Endodermal cell (in vitro differentiated cells): ENCODE data around the gene TFEB. TPM values are rescaled to one million over a fixed set of nuclear protein-coding genes. Genes with fewer than 3 reads are reported as not detected.

Experiments used
- DNase-seq: peaks from one replicate; pipeline ENCODE4 v3.0.0-alpha.2; 2017
- H3K27ac ChIP-seq: 2 replicates; pipeline ENCODE4 v1.5.1; 2013; ENCODE audit warnings: mild to moderate bottlenecking, low read depth, low read length, moderate library complexity
- H3K27me3 ChIP-seq: 2 replicates; pipeline ENCODE4 v1.6.1; 2013; ENCODE audit warnings: mild to moderate bottlenecking, low read length, moderate library complexity; ENCODE audit not compliant: insufficient read depth, control insufficient read depth, poor library complexity, severe bottlenecking
- H3K36me3 ChIP-seq: 2 replicates; pipeline ENCODE4 v1.7.0; 2013; ENCODE audit warnings: mild to moderate bottlenecking, low read length, moderate library complexity; ENCODE audit not compliant: control insufficient read depth, insufficient read depth
- H3K4me1 ChIP-seq: one replicate; pipeline ENCODE4 v1.7.0; 2013; ENCODE audit warnings: low read length; ENCODE audit not compliant: control insufficient read depth, insufficient read depth
- H3K4me3 ChIP-seq: 2 replicates; pipeline ENCODE4 v1.5.1; 2013; ENCODE audit warnings: mild to moderate bottlenecking, low read length, moderate library complexity
- H3K9ac ChIP-seq: 2 replicates; pipeline ENCODE4 v1.6.1; 2013; ENCODE audit warnings: mild to moderate bottlenecking, low read length, moderate library complexity; ENCODE audit not compliant: poor library complexity, severe bottlenecking; ENCODE audit errors: extremely low read depth
- H3K9me3 ChIP-seq: 2 replicates; pipeline ENCODE4 v1.6.1; 2013; ENCODE audit warnings: mild to moderate bottlenecking, low read length, moderate library complexity; ENCODE audit not compliant: control insufficient read depth
- H3K27ac Mint-ChIP-seq: 2 replicates; pipeline ENCODE4 v1.8.0; 2020; ENCODE audit warnings: mixed read lengths
- H3K27me3 Mint-ChIP-seq: 2 replicates; pipeline ENCODE4 v1.8.0; 2021; ENCODE audit warnings: mild to moderate bottlenecking, mixed read lengths; ENCODE audit not compliant: insufficient read depth
- H3K36me3 Mint-ChIP-seq: 2 replicates; pipeline ENCODE4 v1.8.0; 2020; ENCODE audit warnings: low read depth, mixed read lengths
- H3K4me1 Mint-ChIP-seq: 2 replicates; pipeline ENCODE4 v1.8.0; 2020; ENCODE audit warnings: mixed read lengths
- H3K4me3 Mint-ChIP-seq: 2 replicates; pipeline ENCODE4 v1.8.0; 2020; ENCODE audit warnings: mild to moderate bottlenecking, moderate library complexity, mixed read lengths
- H3K9me3 Mint-ChIP-seq: 2 replicates; pipeline ENCODE4 v1.8.0; 2020; ENCODE audit warnings: mild to moderate bottlenecking, mixed read lengths
- WGBS, 2 experiments: methylation state at CpG; one replicate each; pipeline versions ENCODE4 v1.1.5 to v1.1.7; 2013; ENCODE audit warnings: missing lambda C conversion rate in 2 of 2, mixed read lengths in 1 of 2; ENCODE audit not compliant: insufficient coverage in 1 of 2, insufficient read length in 1 of 2; 5-methylcytosine and 5-hydroxymethylcytosine counted together
- total RNA-seq, 2 donors: library from RNA; stranded (reverse); fragmentation: NEBNext Ultra II Directional in 1 of 2; extraction: Animal tissue kit (Norgen Biotek cat#: 25700) in 1 of 2; gene quantifications; 2 replicates in 1 of 2; 3 replicates in 1 of 2; pipeline ENCODE4 v1.2.1, GENCODE V29; 2021
- TF ChIP-seq, protein P1 (sequence below): fragments of 200-600 bp; sonication (generic); conservative IDR thresholded peaks from 2 replicates; pipeline ENCODE4 v1.5.0; 2021; ENCODE audit warnings: antibody characterized with exemption, mild to moderate bottlenecking

The TFEB gene
- total RNA-seq, 2 donors from 2014 or later, result 0.24 TPM; not detected in 1

DNA sequence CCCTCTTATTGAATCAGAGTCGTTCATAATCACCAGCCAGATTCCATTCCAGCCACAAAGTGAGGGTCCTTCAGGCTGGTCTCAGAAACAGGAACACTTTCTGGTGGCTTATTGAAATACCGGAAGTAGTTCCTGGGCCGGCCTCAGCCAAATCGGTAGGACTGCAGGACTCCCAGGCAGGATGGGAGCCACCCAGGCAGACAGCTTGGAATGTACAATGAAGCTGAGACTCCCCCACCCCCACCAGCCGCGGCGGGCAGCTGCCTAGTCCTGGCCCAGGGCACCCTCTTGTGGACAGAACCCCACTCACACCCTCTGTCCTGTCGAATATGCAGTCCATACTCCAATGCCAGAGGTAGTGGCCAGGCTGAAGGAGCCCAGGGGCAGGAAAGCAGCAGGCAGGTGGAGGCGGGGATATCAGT, 53.3 kb downstream of the TFEB start:
- H3K36me3 Mint-ChIP-seq, result no peaks in the 10 kb centered on the region
- TF ChIP-seq, protein P1, sequence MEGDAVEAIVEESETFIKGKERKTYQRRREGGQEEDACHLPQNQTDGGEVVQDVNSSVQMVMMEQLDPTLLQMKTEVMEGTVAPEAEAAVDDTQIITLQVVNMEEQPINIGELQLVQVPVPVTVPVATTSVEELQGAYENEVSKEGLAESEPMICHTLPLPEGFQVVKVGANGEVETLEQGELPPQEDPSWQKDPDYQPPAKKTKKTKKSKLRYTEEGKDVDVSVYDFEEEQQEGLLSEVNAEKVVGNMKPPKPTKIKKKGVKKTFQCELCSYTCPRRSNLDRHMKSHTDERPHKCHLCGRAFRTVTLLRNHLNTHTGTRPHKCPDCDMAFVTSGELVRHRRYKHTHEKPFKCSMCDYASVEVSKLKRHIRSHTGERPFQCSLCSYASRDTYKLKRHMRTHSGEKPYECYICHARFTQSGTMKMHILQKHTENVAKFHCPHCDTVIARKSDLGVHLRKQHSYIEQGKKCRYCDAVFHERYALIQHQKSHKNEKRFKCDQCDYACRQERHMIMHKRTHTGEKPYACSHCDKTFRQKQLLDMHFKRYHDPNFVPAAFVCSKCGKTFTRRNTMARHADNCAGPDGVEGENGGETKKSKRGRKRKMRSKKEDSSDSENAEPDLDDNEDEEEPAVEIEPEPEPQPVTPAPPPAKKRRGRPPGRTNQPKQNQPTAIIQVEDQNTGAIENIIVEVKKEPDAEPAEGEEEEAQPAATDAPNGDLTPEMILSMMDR, result peak; percentile 93
- Histone ChIP-seq H3K4me1 (no peaks in the 10 kb centered on the region), H3K27me3 (no peaks in the 10 kb centered on the region), H3K27ac (no peak overlapping the region), H3K9ac (no peak overlapping the region), H3K9me3 (no peaks in the 10 kb centered on the region), H3K4me3 (no peak overlapping the region), H3K36me3 (no peaks in the 10 kb centered on the region)
- H3K27me3 Mint-ChIP-seq, result peaks cover 17% of the 10 kb centered on the region
- WGBS, 2 experiments, result 15 to 38% methylated on average over 3 to 9 of the region's 9 CpGs
- H3K4me1 Mint-ChIP-seq, result peaks cover 7% of the 10 kb centered on the region
- DNase-seq, result peak; percentile 99
- H3K9me3 Mint-ChIP-seq, result no peaks in the 10 kb centered on the region
- no peak overlapping the region for H3K27ac Mint-ChIP-seq
- no peak overlapping the region for H3K4me3 Mint-ChIP-seq

- Histone ChIP-seq H3K4me3 (no peak overlapping the region), H3K9ac (no peak overlapping the region), H3K36me3 (no peaks in the 10 kb centered on the region), H3K4me1 (no peaks in the 10 kb centered on the region), H3K27me3 (no peaks in the 10 kb centered on the region), H3K9me3 (no peaks in the 10 kb centered on the region), H3K27ac (no peak overlapping the region)
- peaks cover 22% of the 10 kb centered on the region for H3K27me3 Mint-ChIP-seq
- H3K4me3 Mint-ChIP-seq, result no peak overlapping the region
- H3K36me3 Mint-ChIP-seq, result no peaks in the 10 kb centered on the region
- no peak overlapping the region for H3K27ac Mint-ChIP-seq
- no peaks in the 10 kb centered on the region for H3K9me3 Mint-ChIP-seq
- H3K4me1 Mint-ChIP-seq, result peaks cover 6% of the 10 kb centered on the region
- peak; percentile 55 for DNase-seq
- WGBS, 2 experiments, result 78 to 81% methylated on average over 10 to 11 of the region's 11 CpGs
- TF ChIP-seq, protein P1, result no peak
These were observed 55.0 kb downstream of the TFEB start for GRCh38 chr6:41680182-41680965.

- H3K27me3 Mint-ChIP-seq, result peaks cover 22% of the 10 kb centered on the region
- H3K4me1 Mint-ChIP-seq, result peaks cover 9% of the 10 kb centered on the region
These were observed 55.7 kb downstream of the TFEB start for GRCh38 chr6:41679696-41680095.

More at GRCh38 chr6:41679696-41680095, 55.7 kb downstream of the TFEB start:
- Histone ChIP-seq H3K4me1 (no peaks in the 10 kb centered on the region), H3K9ac (no peak overlapping the region), H3K27me3 (no peaks in the 10 kb centered on the region), H3K4me3 (no peak overlapping the region), H3K27ac (no peak overlapping the region), H3K9me3 (no peaks in the 10 kb centered on the region), H3K36me3 (no peaks in the 10 kb centered on the region)
- Mint-ChIP-seq H3K9me3 (no peaks in the 10 kb centered on the region), H3K36me3 (no peaks in the 10 kb centered on the region), H3K4me3 (no peak overlapping the region), H3K27ac (no peak overlapping the region)
- TF ChIP-seq, protein P1, result no peak
- 94% methylated on average over 7 of the region's 9 CpGs; no CpG with 5 or more reads in 1 of the 2 experiments for WGBS, 2 experiments
- peak; percentile 31 for DNase-seq
